K562 (cell line): ENCODE results near the gene SH3BP4. TPM values are rescaled to one million over a fixed set of nuclear protein-coding genes. Genes with fewer than 3 reads are reported as not detected.

Source experiments
- ATAC-seq: fragments of 200-7000 bp; cut with Tn5 transposase; 3 replicates; pipeline ENCODE4 v1.9.1; 2020; ENCODE audit warnings: moderate library complexity
- BruUV-seq: library from RNA; stranded (reverse); fragments of 400-500 nt; replicated peaks from 2 replicates; lab custom pipeline; 2021; lab: Mats Ljungman, UMichigan
- CTCF ChIA-PET: fragments of 300-600 bp; formaldehyde crosslinking; extraction: SDS; loops from one replicate; lab custom pipeline; 2021; ENCODE audit warnings: low intra/inter-chr PET ratio; lab: Yijun Ruan, JAX
- POLR2A ChIA-PET: fragments of 300-600, 350-650 bp; sonication (Branson Sonifier 250); formaldehyde crosslinking; extraction: SDS; loops from one replicate; lab custom pipeline; 2021; ENCODE audit warnings: antibody characterized with exemption, inconsistent platforms; lab: Yijun Ruan, JAX
- DNase-seq, 4 experiments: peaks; one replicate each; pipeline versions ENCODE4 v3.0.0 to v3.0.0-alpha.2; 2011 to 2018; ENCODE audit warnings: low spot score in 3 of 4, mixed read lengths in 3 of 4; ENCODE audit errors: extremely low read depth in 1 of 4
- FAIRE-seq: peaks from 2 replicates; lab custom pipeline; 2011; peaks lifted over from hg19 to GRCh38; lab: Jason Lieb, UNC
- H2AFZ ChIP-seq: 2 replicates; pipeline ENCODE4 v1.6.0; 2011; ENCODE audit warnings: low read depth, low read length, control low read depth, inconsistent platforms
- H3K27ac ChIP-seq: fragments of 200-600 bp; 3 replicates; pipeline ENCODE4 v1.8.0; 2011; ENCODE audit warnings: low read depth, mild to moderate bottlenecking, control low read depth, inconsistent platforms, low read length, moderate library complexity, mixed read lengths; ENCODE audit errors: extremely low read depth
- H3K27me3 ChIP-seq, 2 experiments: fragments of 300-600 bp in 1 of 2; 2 replicates in 1 of 2; 3 replicates in 1 of 2; pipeline versions ENCODE4 v1.6.0 to v1.8.0; 2011; ENCODE audit warnings: inconsistent platforms in 2 of 2, low read length in 2 of 2, mild to moderate bottlenecking in 1 of 2, mixed read lengths in 1 of 2, moderate library complexity in 1 of 2; ENCODE audit not compliant: control insufficient read depth in 2 of 2, insufficient read depth in 2 of 2
- H3K36me3 ChIP-seq: fragments of 300-600 bp; 3 replicates; pipeline ENCODE4 v1.8.0; 2011; ENCODE audit warnings: mild to moderate bottlenecking, low read length, inconsistent platforms; ENCODE audit not compliant: control insufficient read depth, insufficient read depth
- H3K4me1 ChIP-seq, 2 experiments: fragments of 200-600 bp in 1 of 2; replicated peaks in 1 of 2; 2 replicates in 1 of 2; 3 replicates in 1 of 2; pipeline versions ENCODE4 v1.5.1 to v1.8.0; 2011; ENCODE audit warnings: inconsistent platforms in 2 of 2, low read length in 2 of 2, mild to moderate bottlenecking in 1 of 2, mixed read lengths in 1 of 2, moderate library complexity in 1 of 2; ENCODE audit not compliant: control insufficient read depth in 2 of 2, insufficient read depth in 2 of 2
- H3K4me2 ChIP-seq: 2 replicates; pipeline ENCODE4 v1.6.1; 2011; ENCODE audit warnings: low read length, control low read depth, inconsistent platforms, mixed read lengths; ENCODE audit not compliant: insufficient read depth
- H3K4me3 ChIP-seq: fragments of 200-600 bp; sonication (generic), shearing (Covaris generic); 2 replicates; pipeline ENCODE4 v1.5.1; 2016; ENCODE audit warnings: control low read depth, inconsistent platforms
- H3K79me2 ChIP-seq: fragments of 200-600 bp; 3 replicates; pipeline ENCODE4 v1.8.0; 2011; ENCODE audit warnings: low read length, inconsistent platforms; ENCODE audit not compliant: control insufficient read depth, insufficient read depth
- H3K9ac ChIP-seq, 2 experiments: 2 replicates each; pipeline versions ENCODE4 v1.6.0 to v1.6.1; 2011; ENCODE audit warnings: low read depth in 2 of 2, low read length in 2 of 2, control low read depth in 1 of 2, inconsistent platforms in 1 of 2, mild to moderate bottlenecking in 1 of 2, mixed read lengths in 1 of 2; ENCODE audit not compliant: insufficient read depth in 1 of 2
- H3K9me1 ChIP-seq: one replicate; pipeline ENCODE4 v1.6.0; 2011; ENCODE audit warnings: inconsistent platforms, mild to moderate bottlenecking, low read length, moderate library complexity; ENCODE audit not compliant: control insufficient read depth, insufficient read depth
- H3K9me3 ChIP-seq: replicated peaks from 2 replicates; pipeline ENCODE4 v1.5.1; 2011; ENCODE audit warnings: low read depth, low read length, inconsistent platforms; ENCODE audit not compliant: control insufficient read depth, insufficient read depth
- H4K20me1 ChIP-seq: replicated peaks from 2 replicates; pipeline ENCODE4 v1.6.1; 2011; ENCODE audit warnings: low read length, inconsistent platforms, mixed read lengths; ENCODE audit not compliant: control insufficient read depth, insufficient read depth
- ATF1 ChIP-seq, 2 experiments: fragments of 450-650 bp in 1 of 2; IDR thresholded peaks; 2 replicates each; pipeline ENCODE4 v1.6.1; 2016; ENCODE audit warnings: missing compliant biosample characterization in 1 of 2, missing genetic modification characterization in 1 of 2
- CEBPB ChIP-seq: fragments of 450-650 bp; IDR thresholded peaks from 2 replicates; pipeline ENCODE4 v1.6.1; 2016; ENCODE audit warnings: missing genetic modification characterization, missing compliant biosample characterization
- MCM5 ChIP-seq: fragments of 450-650 bp; IDR thresholded peaks from 2 replicates; pipeline ENCODE4 v1.6.1; 2016; ENCODE audit warnings: low read depth
- MXI1 ChIP-seq: IDR thresholded peaks from 2 replicates; pipeline ENCODE4 v1.6.1; 2011; ENCODE audit warnings: low read depth, mild to moderate bottlenecking, improper control_type of control experiment, low read length
- XRCC4 ChIP-seq: IDR thresholded peaks from one replicate; pipeline ENCODE4 v1.6.1; 2011; ENCODE audit not compliant: insufficient read depth, insufficient read length; ENCODE audit errors: extremely low read depth
- ZNF134 ChIP-seq: fragments of 250-450 bp; sonication (Bioruptor Pico); conservative IDR thresholded peaks from 2 replicates; pipeline ENCODE4 v1.4.0; 2020
- ZNF695 ChIP-seq: fragments of 450-650 bp; formaldehyde crosslinking; IDR thresholded peaks from 2 replicates; pipeline ENCODE4 v1.4.0; 2020; ENCODE audit warnings: mild to moderate bottlenecking, moderate library complexity
- ZNF717 ChIP-seq: fragments of 250-450 bp; sonication (Bioruptor Pico); IDR thresholded peaks from 2 replicates; pipeline ENCODE4 v1.5.0; 2021
- WGBS: fragments of 100-300 bp; shearing (Covaris generic); methylation state at CpG from one replicate; pipeline ENCODE4 v1.1.6; 2016; ENCODE audit warnings: low coverage, mixed read lengths; ENCODE audit not compliant: insufficient coverage; ENCODE audit errors: missing lambda C conversion rate; 5-methylcytosine and 5-hydroxymethylcytosine counted together
- in situ Hi-C: fragments of 300-500 bp; cut with MboI; formaldehyde crosslinking; loops from 4 replicates; pipeline ENCODE4 v1.15.0; 2018; ENCODE audit warnings: inconsistent platforms, mixed read lengths
- intact Hi-C: fragments of 100-400 bp; cut with micrococcal nuclease; formaldehyde crosslinking; loops from 2 replicates; pipeline ENCODE4 v1.14.2; 2022
- polyA plus RNA-seq, 8 experiments: library from polyadenylated mRNA; depleted of rRNA in 4 of 8; stranded (reverse) in 5 of 8; unstranded in 3 of 8; fragments of >200 nt; fragmentation: Nextera tagmentation in 2 of 8; fragmentation: Illumina TruSeq in 1 of 8; extraction: Ambion mirVana in 2 of 8; extraction: Trizol in 1 of 8; gene quantifications; 2 replicates each; pipeline versions ENCODE4 v1.2.1 to v1.2.3, GENCODE V29; 2011 to 2014; ENCODE audit warnings: inconsistent platforms in 1 of 8, missing spikeins in 1 of 8
- total RNA-seq, 7 experiments: library from RNA; depleted of rRNA in 6 of 7; stranded (reverse); fragments of >200 nt in 6 of 7; fragmentation: Illumina TruSeq in 2 of 7; extraction: Trizol in 2 of 7; gene quantifications; 2 replicates each; pipeline versions ENCODE4 v1.2.1 to v1.2.3, GENCODE V29; 2011 to 2021; ENCODE audit warnings: low replicate concordance in 1 of 7
- TF ChIP-seq, protein P1 (sequence below): fragments of 250-450 bp; sonication (Bioruptor Pico); IDR thresholded peaks from 2 replicates; pipeline ENCODE4 v1.9.0; 2021; ENCODE audit warnings: mild to moderate bottlenecking, inconsistent platforms
- TF ChIP-seq, protein P2 (sequence below), 2 experiments: fragments of 450-650 bp; IDR thresholded peaks; 2 replicates each; pipeline ENCODE4 v1.6.1; 2016
- TF ChIP-seq, protein P3 (sequence below), 3 experiments: fragments of 200-800 bp in 1 of 3; sonication (Bioruptor generic) in 1 of 3; sonication (generic) in 1 of 3; formaldehyde crosslinking in 1 of 3; IDR thresholded peaks; 2 replicates each; pipeline versions ENCODE4 v1.6.1 to v1.8.0; 2016 to 2022; ENCODE audit warnings: mild to moderate bottlenecking in 2 of 3, missing compliant biosample characterization in 2 of 3, missing genetic modification characterization in 2 of 3, missing genetic modification reagents in 1 of 3
- TF ChIP-seq, protein P4 (sequence below): IDR thresholded peaks from 3 replicates; pipeline ENCODE4 v1.6.1; 2011; ENCODE audit warnings: borderline replicate concordance, mild to moderate bottlenecking, moderate library complexity; ENCODE audit not compliant: insufficient read length; ENCODE audit errors: extremely low read depth

SH3BP4 gene
- total and polyA plus RNA-seq, 9 of the 15 experiments (the other 6 are each of a cell fraction or from before 2014, with no cell fraction given): 0.03 to 0.28 (median 0.27) TPM; not detected in 6

DNA sequence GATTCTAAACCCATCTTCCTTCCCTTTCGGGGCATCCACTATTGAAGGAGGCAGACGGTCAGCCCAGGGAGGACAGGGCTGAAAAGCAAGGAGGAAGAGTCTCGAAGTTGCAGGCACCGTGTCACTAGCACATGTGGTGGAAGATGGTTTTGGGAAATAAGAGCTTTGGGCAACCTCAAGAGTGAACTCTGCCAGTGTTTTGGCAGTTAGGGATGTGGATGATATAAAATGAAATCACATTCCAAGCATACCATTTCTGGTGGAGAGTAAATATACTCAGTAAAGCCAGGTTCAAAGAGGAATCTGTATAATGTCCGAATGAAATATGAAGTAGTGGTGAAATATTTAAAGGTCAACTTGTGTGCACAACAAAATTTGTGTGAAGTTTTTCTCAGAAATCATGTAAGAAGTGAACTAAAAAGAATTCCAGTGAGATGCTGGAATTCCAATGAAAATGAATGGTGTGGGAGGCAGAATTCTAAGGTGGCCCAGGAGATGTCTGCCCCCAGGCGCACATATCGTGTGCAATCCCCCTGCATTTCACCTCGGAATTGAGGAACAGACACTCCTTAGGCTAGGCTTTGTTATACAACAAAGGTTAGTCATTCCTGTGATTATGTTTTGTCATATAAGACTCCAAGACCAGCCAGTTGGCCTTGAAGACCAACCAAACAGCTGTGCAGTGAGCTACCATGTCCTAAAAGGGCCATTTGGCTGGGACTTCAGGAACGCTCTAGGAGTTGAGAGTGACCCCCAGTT lies 147.1 kb downstream of the SH3BP4 start:
- Histone ChIP-seq H3K27me3 (peaks cover 0 to 13% of the 10 kb centered on the region in 2 experiments; a peak in 2 of 5 replicates), H3K79me2 (no peaks in the 10 kb centered on the region), H3K4me2 (no peak overlapping the region), H4K20me1 (no peaks in the 10 kb centered on the region), H3K36me3 (no peaks in the 10 kb centered on the region), H3K9ac (no peak overlapping the region), H2AFZ (no peak overlapping the region), H3K9me1 (no peaks in the 10 kb centered on the region), H3K4me3 (no peak overlapping the region), H3K4me1 (no peaks in the 10 kb centered on the region), H3K9me3 (no peaks in the 10 kb centered on the region), H3K27ac (no peak overlapping the region)
- intact Hi-C loops (no loop called here), in situ Hi-C loops (no loop called here)
- FAIRE-seq (no peak), ATAC-seq (no peak), DNase-seq (no peak)
- POLR2A ChIA-PET: interaction anchor here (0.8 kb wide), 1 partner anchor 8 kb away, joined by 3 read pairs; no protein-coding TSS in a partner anchor
- 1% methylated on average over 9 of the region's 9 CpGs for WGBS
- no TSS peak for BruUV-seq
- CTCF ChIA-PET: interaction anchor here (0.6 kb wide), 1 partner anchor 495 kb away, joined by 6 read pairs; no protein-coding TSS in a partner anchor
- TF ChIP-seq ZNF695 (CRISPR knock-in tag): no peak
- TF ChIP-seq, protein P1, sequence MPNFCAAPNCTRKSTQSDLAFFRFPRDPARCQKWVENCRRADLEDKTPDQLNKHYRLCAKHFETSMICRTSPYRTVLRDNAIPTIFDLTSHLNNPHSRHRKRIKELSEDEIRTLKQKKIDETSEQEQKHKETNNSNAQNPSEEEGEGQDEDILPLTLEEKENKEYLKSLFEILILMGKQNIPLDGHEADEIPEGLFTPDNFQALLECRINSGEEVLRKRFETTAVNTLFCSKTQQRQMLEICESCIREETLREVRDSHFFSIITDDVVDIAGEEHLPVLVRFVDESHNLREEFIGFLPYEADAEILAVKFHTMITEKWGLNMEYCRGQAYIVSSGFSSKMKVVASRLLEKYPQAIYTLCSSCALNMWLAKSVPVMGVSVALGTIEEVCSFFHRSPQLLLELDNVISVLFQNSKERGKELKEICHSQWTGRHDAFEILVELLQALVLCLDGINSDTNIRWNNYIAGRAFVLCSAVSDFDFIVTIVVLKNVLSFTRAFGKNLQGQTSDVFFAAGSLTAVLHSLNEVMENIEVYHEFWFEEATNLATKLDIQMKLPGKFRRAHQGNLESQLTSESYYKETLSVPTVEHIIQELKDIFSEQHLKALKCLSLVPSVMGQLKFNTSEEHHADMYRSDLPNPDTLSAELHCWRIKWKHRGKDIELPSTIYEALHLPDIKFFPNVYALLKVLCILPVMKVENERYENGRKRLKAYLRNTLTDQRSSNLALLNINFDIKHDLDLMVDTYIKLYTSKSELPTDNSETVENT (CRISPR knock-in tag): no peak
- TF ChIP-seq ZNF717 (CRISPR knock-in tag): no peak
- TF ChIP-seq MXI1: no peak
- TF ChIP-seq XRCC4: no peak
- TF ChIP-seq, protein P2, sequence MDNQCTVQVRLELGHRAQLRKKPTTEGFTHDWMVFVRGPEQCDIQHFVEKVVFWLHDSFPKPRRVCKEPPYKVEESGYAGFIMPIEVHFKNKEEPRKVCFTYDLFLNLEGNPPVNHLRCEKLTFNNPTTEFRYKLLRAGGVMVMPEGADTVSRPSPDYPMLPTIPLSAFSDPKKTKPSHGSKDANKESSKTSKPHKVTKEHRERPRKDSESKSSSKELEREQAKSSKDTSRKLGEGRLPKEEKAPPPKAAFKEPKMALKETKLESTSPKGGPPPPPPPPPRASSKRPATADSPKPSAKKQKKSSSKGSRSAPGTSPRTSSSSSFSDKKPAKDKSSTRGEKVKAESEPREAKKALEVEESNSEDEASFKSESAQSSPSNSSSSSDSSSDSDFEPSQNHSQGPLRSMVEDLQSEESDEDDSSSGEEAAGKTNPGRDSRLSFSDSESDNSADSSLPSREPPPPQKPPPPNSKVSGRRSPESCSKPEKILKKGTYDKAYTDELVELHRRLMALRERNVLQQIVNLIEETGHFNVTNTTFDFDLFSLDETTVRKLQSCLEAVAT (IDR thresholded peaks at IDR 0.05): no peak
- TF ChIP-seq ATF1 (CRISPR knock-in tag; IDR thresholded peaks at IDR 0.05): no peak
- TF ChIP-seq ATF1 (tag; IDR thresholded peaks at IDR 0.05): no peak
- TF ChIP-seq, protein P3, sequence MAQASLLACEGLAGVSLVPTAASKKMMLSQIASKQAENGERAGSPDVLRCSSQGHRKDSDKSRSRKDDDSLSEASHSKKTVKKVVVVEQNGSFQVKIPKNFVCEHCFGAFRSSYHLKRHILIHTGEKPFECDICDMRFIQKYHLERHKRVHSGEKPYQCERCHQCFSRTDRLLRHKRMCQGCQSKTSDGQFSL (CRISPR knock-in tag; IDR thresholded peaks at IDR 0.05): no peak
- TF ChIP-seq, protein P3 (tag; IDR thresholded peaks at IDR 0.05): no peak
- no peak for TF ChIP-seq CEBPB
- TF ChIP-seq, protein P4, sequence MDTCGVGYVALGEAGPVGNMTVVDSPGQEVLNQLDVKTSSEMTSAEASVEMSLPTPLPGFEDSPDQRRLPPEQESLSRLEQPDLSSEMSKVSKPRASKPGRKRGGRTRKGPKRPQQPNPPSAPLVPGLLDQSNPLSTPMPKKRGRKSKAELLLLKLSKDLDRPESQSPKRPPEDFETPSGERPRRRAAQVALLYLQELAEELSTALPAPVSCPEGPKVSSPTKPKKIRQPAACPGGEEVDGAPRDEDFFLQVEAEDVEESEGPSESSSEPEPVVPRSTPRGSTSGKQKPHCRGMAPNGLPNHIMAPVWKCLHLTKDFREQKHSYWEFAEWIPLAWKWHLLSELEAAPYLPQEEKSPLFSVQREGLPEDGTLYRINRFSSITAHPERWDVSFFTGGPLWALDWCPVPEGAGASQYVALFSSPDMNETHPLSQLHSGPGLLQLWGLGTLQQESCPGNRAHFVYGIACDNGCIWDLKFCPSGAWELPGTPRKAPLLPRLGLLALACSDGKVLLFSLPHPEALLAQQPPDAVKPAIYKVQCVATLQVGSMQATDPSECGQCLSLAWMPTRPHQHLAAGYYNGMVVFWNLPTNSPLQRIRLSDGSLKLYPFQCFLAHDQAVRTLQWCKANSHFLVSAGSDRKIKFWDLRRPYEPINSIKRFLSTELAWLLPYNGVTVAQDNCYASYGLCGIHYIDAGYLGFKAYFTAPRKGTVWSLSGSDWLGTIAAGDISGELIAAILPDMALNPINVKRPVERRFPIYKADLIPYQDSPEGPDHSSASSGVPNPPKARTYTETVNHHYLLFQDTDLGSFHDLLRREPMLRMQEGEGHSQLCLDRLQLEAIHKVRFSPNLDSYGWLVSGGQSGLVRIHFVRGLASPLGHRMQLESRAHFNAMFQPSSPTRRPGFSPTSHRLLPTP: no peak
- no peak for TF ChIP-seq ZNF134 (CRISPR knock-in tag)
- no peak for TF ChIP-seq MCM5
